DMS153 treated with DMSO at 0.1 percent for 48 hours (cell line): ENCODE results near the gene TREML2.
"Not testable (repeated sequence)": the region's sequence is repeated elsewhere in the genome, so short reads cannot be mapped to it uniquely, and the experiment has no call there.

Experiments
- DNase-seq: peaks from one replicate; lab custom pipeline; 2025; ENCODE audit not compliant: unreplicated experiment; lab: John Stamatoyannopoulos, UW

Gene TREML2

DNA sequence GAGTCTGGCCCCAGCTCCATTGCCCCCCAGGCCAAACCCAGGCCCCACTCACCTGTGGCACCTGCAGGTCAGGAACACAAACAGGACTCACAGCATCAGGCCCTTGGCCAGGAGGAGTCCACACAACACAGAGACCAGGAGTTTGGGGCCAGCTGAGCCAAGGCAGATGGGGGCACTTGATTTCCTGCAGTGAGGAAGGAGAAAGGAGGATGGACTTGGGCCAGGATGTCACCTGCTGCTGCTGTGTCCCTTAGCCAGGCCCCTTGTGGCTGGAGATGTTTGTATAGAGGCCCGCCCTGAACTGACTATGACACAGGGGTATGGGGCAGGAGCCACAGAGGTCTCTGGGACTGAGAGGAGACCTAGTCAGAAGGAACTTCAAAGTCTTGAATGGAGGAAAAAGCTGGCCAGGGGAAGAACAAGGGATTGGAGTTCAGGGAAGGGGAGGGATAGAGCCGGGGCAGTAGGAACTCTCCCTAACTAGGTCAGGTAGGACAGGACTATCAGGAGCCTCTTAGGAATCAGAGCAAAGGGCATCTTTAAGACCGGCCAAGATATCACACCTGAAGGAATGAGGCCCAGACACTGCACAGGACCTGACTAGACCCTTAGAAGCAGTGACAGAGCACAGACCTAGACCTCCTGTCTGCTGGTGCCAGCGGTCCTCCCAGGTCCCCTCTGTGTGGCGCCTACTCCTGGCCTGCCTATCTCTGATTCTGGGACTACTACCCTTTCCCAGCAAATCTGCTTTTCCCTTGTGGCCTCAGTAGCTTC is 8.8 kb upstream of the TREML2 start:
- DNase-seq, result no peak

DNA sequence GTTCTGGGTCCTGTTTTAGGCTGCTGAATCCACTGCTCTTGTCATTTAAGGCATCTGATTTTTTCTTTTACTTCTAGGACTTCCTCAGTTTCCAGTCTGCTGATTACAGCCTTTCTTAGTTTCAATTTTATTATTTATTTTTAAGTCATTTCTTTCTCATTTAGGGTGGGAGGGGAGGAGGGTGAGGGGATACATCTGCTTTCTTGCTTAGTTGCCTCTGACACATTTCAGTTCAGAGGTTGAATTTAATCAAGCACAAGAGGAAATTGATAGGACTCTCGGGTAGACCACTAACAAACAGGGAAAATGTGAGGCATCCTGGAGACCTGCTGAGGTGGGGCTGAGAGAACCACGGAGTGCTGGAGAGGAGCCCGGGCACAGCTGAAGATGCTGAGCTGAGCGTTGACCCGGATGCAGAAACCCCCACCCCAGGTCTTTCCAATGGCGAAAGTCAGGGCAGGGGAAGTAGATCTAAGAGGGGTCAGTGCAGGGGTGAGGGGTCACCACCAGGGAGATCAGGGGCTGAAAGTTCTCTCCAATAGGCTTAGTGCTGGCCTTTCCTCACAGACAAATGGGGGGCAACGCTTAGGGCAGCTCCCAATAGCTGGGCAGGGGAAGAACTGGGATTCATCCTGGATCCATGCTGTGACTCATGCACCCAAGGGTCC is 7.6 kb upstream of the TREML2 start:
- no peak for DNase-seq

DNA sequence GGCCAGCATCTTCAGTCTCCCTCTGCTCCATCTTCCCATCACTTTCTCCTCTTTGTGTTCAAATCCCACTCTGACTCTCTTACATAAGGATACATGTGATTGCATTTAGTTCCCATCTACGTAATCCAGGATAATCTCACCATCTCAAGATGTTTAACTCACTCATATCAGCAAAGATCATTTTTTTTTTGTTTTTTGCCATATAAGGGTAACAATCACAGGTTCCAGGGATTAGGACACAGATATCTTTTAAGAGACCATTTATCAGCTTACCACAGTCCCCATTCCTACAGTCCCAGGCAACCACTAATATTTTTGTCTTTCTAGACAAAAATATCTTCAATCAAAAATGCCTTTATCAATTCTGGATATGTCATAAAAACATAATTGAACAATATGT is 3.2 kb upstream of the TREML2 start:
- no peak for DNase-seq

DNA sequence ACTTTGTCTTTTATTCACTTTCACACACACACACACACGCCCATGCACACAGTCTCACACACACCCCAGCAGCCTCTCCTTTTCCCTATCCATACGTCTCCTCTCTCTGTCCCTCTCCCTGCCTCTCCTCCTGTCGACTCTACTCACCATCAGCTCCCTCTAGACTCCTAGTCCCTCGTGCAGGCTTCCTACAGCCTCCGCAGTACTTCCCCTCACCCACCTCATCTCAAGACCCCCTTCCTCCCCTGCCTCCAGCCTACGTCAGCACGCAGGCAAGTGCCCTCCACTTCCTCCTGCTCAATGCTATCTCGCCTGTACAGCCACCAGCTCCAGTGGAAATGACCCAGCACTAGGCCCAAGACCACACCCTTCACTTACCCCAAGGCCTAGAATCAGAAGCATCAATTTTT is 820 bp upstream of the TREML2 start:
- DNase-seq, result no peak

DNA sequence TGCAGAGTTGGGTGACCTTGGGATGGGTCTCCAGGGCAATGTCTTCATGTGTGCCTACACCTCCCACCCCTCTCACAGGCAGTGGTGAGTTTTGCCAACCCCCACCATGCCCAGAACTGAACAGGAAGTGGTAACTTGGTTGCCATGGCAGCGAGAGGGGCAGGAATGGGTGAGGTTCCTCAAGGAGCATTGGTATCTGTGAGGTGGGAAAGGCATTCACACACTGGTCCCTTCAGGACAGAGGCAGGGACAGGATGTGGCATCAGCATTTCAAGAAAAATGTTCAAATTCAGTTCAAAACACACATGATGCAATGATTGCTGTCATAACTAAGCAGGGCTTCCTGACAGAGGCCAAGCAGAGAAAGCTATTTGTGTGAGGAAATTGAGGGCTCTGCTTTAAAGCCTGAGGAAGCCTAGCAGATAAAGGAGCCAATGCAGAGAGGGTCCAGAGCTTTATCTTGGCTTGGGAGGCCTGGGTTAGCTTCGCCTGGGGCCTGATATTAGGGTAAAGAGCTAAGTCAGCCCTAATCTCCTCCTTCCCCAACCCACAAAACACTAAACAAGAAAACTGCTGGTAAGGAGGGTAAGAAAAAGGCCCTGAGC is 551 bp downstream of the TREML2 start:
- no peak for DNase-seq

DNA sequence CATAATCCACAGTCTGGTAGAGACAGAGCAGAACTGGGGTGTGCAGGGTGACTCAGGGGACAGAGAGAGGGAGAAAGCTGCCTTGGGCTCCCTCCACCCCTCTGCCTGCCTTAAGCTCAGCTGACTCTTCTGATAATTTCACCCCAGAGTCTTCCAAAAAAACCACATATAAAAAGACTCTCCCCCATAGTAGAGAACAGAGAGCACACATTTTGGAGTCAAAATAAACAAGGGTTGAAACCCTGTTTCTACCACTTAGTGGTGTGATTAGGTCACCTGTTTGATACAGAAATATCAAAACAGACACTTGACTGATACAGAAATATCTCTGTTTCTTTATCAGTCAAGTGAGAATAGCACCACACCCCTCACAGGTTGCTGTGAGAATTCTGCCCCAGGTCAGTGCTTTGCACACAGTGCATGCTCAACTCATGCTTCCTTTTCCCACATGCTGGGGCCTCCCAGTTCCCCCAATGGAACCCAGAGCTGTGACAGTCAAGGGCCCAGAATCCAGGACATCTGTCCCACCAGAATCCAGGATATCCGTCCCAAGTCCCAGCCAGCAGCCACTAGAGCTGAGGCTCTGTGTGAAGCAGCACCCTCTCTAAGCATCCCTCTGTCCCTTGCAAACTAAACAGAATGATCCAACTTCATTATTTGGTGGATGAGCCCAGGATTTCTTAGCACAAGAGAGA is 1.2 kb downstream of the TREML2 start:
- DNase-seq, result no peak

DNA sequence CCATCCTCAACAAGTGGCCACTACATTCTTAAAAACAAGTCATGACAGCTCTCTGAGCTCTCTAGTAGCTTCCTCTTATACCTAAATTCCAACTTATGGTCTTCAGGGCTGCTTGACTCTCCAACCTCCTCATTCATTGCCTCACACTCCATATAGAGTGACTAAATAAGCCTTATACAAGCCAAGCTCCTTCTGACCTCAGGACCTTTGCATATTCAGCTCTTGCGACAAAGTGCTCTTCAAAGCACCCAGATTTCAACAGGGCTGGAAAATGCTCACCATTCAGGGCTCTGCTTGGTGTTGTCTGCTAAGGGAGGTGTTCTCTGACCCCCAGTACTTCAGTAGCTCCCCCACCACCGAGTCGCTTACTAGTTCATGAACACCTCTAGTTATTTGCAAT is 3.7 kb downstream of the TREML2 start:
- no peak for DNase-seq

DNA sequence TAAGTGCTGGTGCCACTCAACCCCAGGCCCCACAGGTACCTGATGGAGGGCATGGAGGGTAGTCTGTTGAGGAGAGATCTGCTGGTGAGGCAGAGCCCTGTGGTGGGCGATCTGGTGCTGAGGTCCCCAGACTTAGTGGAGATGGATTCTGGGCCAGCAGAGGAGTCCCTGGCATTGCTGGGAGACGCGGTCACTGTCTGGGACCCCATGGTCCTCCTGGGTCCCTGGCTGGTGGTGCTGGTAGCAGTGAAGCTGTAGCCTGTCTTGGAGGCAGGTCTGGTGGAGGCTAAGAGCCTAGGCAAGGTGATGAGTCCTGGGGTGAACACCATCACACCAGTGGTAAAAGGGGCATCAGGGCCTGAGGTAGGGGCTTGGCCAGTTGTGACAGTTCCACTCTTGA is 6.6 kb downstream of the TREML2 start:
- DNase-seq, result no peak

DNA sequence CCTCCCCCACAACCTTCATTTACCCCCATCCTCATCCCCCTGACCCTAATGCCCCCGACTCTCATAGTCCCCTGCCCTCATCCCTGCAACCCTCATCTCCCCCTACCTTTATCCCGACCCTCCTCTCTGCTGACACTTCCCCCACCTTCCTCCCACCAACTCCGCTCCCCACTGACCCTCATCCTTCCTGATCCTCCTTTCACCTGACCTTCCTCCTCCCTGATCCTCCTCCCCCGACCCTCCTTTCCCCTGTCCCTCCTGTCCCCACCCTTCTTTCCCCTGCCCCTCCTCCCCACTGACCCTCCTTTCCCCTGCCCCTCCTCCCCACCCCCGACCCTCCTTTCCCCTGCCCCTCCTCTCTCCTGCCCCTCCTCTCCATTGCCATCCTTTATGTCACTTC is 7.1 kb downstream of the TREML2 start:
- no peak for DNase-seq

DNA sequence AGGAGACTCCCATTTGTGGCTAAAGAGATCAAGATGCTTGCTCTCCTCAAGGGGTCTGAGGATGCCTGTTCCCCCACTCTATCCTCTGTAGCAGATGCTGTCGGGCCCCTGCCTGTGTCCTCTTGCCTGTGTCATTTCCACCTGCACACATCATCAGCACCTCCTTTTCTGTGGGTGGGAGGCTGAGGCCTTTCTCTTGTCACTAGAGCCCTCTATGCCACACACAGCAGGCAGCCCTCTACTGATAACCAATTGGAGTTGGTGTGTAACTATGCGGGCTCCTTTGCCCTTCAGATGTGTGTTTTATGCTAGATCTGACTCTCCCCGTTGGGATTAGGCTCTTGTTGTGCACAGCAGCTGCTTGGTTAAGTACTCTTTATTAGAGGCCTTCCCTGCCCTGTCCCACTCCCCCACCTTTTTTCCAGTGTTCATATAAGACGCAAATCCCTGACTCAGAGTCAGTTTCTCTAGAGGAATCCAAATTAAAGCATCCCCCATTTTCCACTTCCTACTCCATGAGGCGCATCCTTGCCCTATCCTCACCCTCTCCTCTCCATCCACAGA is 7.7 kb downstream of the TREML2 start:
- no peak for DNase-seq

DNA sequence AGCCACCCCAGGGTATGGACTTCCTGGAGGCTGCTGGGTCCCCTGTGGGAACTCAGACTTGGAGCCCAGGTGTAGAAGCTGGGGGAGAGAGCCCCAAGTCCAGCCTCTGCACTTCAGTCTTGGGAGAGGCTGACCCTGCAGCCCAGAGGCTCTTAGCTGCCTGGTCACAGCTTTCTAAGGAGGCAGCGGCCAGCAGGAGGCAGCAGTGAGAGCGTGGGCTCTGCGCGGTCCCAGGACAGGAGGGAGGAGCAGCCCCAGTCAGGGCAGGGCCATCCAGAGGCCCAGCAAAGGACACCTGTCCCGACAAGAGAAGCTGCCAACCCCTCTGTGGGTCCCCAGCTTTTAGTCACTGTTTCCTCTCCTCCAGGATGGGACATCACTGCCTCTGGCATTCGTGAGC is 9.4 kb downstream of the TREML2 start:
- no peak for DNase-seq

DNA sequence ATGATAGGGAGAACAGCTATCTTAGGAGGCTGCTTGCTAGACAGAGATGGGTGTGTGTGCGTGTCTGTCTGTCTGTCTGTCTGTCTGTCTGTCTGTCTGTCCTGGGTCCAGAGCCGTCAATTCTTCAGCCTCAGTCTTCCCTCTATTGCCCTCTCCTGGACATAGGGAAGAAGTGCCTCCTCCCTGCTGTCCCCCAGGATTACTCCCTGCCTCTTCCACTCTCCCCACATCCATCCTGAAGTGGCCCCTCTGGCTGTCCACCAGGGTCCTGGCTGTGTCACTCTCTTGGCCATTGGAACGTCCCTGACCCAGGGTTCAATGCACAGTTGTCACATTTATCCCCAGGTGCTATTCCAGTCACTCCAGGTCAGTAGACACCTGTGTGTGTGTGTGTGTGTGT is 10.2 kb downstream of the TREML2 start:
- no peak for DNase-seq

DNA sequence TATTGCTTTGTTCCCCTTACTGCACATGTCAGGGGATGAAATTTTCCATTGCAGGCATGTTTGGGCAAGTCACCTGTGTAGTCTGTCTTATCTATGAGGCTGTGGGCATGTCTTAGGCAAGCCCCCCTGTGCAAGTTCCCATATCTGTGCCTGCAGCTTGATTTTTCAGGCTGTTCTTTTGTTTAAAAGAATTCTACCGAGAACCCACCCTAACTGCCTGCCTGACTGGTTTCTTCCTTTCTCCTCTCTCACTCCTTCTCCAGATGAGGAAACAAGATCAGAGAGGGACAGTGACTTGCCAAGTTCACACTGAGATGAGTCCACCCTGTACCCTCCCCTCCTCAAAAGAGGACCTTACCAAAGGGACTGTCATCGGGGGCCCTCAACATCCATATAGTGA is 11.0 kb downstream of the TREML2 start:
- DNase-seq, result no peak

DNA sequence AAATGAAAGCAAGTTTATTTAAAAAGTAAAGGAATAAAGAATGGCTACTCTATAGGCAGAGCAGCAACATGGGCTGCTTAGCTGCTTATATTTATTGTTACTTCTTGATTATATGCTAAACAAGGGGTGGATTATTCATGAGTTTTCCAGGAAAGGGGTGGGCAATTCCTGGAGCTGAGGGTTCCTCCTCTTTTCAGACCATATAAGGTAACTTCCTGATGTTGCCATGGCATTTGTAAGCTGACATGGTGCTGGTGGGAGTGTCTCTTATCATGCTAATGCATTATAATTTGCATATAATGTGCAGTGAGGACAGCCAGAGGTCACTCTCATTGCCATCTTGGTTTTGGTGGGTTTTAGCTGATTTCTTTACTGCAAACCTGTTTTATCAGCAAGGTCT is 11.9 kb downstream of the TREML2 start:
- not testable (repeated sequence) for DNase-seq

DNA sequence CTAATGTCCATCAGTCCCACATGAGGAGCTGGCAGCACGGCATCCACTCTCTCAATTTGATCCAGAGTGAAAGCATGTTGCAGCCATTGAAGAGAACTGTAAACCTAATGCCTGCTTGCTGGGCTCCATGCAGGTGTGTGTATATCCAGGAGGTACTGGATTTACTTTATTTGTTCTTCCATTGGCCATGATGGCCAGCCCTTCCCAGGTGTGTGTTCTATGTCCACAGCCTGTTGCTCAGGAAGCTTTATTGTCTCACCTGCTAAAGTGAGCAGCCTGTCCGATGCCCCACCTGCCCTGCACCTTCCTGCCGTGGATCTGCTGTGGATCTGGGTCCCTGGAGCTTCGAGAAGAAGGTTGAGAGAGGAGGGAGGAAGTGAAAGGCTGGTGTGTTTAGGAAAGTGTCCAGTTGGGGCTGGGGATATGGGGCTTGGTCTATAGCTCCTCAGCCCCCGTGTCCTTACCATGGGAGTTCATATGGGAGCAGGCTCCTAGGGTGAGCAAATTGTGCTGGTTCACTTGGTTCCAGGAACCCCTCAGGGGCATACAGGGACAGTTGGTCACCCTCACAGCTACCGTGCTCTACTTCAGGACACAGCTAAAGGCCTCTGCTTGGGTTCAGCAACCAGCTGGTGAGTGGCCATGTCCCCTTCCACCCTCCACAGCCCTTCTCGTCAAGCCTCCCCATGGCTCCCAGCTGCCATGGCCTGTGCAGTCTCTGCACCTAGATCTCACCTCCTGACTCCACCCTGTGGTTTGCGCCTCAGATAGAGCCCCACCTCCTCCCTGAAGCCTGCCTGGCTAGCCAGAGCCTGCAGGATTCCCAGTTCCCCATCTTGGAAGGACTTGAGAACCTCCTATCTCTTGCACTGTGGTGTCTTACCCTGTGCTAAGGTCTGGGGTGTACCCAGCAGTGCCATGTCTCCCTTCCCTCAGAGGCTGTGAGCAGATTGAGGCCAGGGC is 12.7 kb downstream of the TREML2 start:
- no peak for DNase-seq

DNA sequence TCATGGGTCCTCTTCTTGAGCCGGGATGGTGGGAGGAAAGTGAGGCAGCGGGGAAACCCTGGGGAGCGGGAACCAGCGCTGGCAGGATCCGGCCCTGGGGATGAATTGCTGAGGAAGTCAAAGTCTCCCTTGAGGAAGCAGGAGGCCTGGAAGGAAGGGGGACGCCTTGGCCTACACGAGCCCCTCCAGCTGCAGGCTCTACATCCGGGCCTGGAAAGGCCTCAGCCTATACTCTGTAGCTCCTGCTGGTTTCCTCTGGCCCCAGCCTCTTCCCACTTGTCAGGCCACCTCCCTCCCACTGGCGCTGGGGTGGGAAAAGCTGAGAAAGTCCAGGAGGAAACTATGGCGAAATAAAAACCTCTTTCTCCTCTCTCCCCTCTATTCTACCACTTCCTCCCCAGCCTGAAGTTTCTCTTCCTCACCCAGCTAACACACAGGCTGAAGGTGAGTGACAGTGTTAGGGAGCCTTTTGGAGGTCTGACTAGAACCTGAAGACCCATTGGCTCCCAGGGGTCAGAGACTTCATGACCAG is 14.9 kb downstream of the TREML2 start:
- no peak for DNase-seq

DNA sequence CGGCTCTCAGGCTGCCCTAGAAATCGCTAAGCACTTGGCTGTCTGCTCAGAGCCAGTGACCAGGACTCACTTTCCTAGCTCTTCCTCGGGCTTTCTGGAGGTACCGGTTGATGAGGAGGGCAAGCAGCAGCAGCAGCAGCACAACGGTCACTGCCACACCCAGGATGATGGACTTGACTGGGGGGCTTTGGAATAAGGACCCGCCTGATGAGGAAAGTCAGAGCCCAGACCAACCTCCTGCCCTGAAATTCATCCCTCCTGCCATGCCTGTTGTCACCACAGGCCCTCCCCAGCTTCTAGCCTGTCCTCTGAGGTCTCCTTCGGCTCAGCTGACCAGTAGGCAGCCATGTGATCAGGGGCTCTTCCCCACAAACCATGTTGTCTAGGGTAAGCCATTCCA is 16.2 kb downstream of the TREML2 start:
- no peak for DNase-seq

DNA sequence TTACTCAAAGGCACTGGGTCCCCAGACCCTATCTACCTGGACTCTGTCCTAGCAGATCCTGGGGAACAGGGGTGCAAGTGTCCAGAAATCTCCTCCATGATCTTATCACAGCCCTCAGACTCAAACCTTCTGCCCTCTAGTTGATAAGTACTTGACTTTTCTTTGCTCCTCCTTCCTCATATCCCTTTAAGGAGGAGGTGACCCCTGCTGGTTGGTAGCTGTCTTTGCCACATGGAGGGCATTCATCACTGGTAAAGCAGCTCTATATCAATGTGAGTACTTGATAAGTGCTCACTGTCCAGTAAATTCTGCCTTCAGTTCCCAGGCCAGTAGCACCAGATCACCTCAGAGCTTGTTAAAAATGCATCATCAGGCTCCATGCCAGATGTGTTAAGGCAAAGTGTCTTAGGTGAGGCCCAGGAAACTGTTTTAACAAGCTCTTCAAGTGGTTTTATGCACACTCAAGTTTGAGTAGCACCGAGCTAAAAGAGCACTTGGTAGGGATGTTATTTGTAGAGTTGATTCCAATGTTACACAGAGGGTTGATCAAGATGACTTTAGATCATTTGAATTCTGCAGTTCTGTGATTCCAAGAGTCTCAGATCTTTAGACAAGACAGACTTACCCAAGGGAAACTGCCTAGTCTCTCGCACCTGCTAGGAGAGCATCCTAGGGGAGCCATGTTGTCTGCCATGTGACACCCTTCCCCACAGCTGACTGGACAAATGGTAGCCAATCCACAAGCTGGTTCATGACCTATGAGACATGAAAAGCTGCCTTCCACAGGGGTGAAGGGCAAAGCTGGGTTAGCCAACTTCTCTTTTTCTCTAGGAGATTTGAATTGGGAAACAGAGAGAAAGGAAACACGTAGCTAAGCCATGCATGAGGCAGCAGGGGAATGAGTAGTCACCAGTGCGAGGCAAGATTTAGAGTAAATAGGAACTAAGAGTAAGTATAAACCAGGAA is 18.6 kb downstream of the TREML2 start:
- DNase-seq, result peak; percentile 47

DNA sequence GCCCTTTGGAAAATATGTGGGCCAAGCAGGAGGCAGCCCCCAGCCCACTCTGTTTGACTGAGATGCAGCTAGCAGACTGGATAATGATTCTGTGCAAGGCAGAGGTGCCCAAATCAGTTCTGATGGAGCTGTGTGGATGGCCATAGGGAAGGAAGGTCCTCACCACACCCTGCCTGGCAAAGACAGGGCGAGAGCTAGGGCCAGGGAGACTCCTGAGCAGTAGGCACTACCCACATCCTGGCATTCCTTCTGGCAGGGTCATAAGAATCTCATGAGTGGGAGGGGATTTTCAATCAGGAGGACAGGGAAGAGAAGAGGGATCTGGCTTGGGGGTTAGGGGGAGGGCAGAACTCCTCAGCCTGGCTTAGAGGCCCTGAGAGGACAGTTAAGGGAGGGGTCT is 19.4 kb downstream of the TREML2 start:
- DNase-seq, result no peak
